Stimulated activated CD4-positive, alpha-beta T cell treated with anti-CD3 and anti-CD28 coated beads, TNF-alpha, amount 100 ng/mL, for 48 hours (primary cell): ENCODE data around the gene ABTB2.

Experiments used
- DNase-seq, 3 donors: peaks; one replicate each; pipeline ENCODE4 v3.0.0-alpha.2; 2020; ENCODE audit warnings: low read depth in 3 of 3

The ABTB2 gene

GRCh38 chr11:34288492-34288891 lies 69.3 kb downstream of the ABTB2 start:
- no peak for DNase-seq

GRCh38 chr11:34284811-34285481 lies 72.9 kb downstream of the ABTB2 start:
- no peak for DNase-seq

- DNase-seq = no peak
These were observed 73.7 kb downstream of the ABTB2 start for GRCh38 chr11:34284156-34284555.

GRCh38 chr11:34280945-34281872 lies 76.6 kb downstream of the ABTB2 start:
- no peak for DNase-seq

GRCh38 chr11:34278693-34279297 lies 79.0 kb downstream of the ABTB2 start:
- no peak for DNase-seq

GRCh38 chr11:34278175-34278574 lies 79.6 kb downstream of the ABTB2 start:
- DNase-seq = no peak

- DNase-seq = no peak
These were observed 80.6 kb downstream of the ABTB2 start for GRCh38 chr11:34277171-34277570.

- no peak for DNase-seq
These were observed 81.4 kb downstream of the ABTB2 start for GRCh38 chr11:34276352-34276864.

- DNase-seq = no peak
These were observed 82.3 kb downstream of the ABTB2 start for GRCh38 chr11:34275486-34275885.

GRCh38 chr11:34274712-34275398 lies 83.0 kb downstream of the ABTB2 start:
- no peak for DNase-seq

- DNase-seq = no peak
These were observed 84.7 kb downstream of the ABTB2 start for GRCh38 chr11:34273099-34273498.

GRCh38 chr11:34271727-34272126 lies 86.1 kb downstream of the ABTB2 start:
- no peak for DNase-seq

- DNase-seq = no peak
These were observed 87.1 kb downstream of the ABTB2 start for GRCh38 chr11:34270711-34271110.

- no peak for DNase-seq
These were observed 88.0 kb downstream of the ABTB2 start for GRCh38 chr11:34269694-34270245.

- DNase-seq = no peak
These were observed 88.8 kb downstream of the ABTB2 start for GRCh38 chr11:34268906-34269430.

- no peak for DNase-seq
These were observed 90.4 kb downstream of the ABTB2 start for GRCh38 chr11:34267417-34267816.

GRCh38 chr11:34267013-34267412 lies 90.8 kb downstream of the ABTB2 start:
- no peak for DNase-seq

GRCh38 chr11:34266090-34266912 lies 91.5 kb downstream of the ABTB2 start:
- no peak for DNase-seq

GRCh38 chr11:34264303-34265110 lies 93.3 kb downstream of the ABTB2 start:
- no peak for DNase-seq
